ENCODE measurements around the gene GABPA. TPM values are rescaled to one million over a fixed set of nuclear protein-coding genes. Genes with fewer than 3 reads are reported as not detected.

The GABPA gene
- total and polyA plus RNA-seq, 2 of the 13 experiments (the other 11 are each of a cell fraction or from before 2014, with no cell fraction given): 7.4 to 13.2 TPM

DNA sequence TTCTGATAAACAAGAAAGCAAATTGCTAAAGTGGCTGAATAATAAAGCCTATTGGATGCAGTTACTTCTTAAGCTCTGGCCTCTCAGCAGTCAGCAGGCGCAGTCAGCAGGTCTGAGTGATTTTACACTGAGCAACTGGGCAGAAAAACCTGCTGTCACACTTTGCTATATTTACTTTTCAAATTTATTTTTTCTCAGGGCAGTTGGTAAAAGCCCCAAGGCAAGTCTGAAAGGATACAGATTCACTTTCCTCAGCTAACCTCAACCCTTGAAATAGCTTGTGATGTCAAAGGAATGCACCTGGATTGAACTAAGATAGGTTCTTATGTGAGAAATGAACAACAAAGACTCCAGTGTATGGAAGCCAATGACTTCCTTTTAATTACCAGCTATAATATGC, 34.0 kb upstream of the GABPA start:
- Histone ChIP-seq H2AFZ (ENCODE audit: low read length) (no peak overlapping the region), H3K9me3 (ENCODE audit: low read length) (no peaks in the 10 kb centered on the region), H3K4me3 (replicated peaks in 1 of 3; ENCODE audit: insufficient read depth in 1 of 3, low read depth in 2 of 3, low read length in 3 of 3) (no peak overlapping the region), H3K4me2 (ENCODE audit: low read depth, low read length) (no peak overlapping the region), H3K4me1 (ENCODE audit: insufficient read depth, low read length) (no peaks in the 10 kb centered on the region), H3K27ac (ENCODE audit: extremely low read length, insufficient read depth, low read length) (no peak overlapping the region), H3K9ac (ENCODE audit: insufficient read depth, low read depth, low read length) (no peak overlapping the region), H4K20me1 (ENCODE audit: insufficient read depth, low read length) (no peaks in the 10 kb centered on the region), H3K79me2 (ENCODE audit: insufficient read depth, low read length) (no peaks in the 10 kb centered on the region), H3K36me3 (replicated peaks in 1 of 2; ENCODE audit: control insufficient read depth in 1 of 2, insufficient read depth in 2 of 2, low read length in 2 of 2) (no peaks in the 10 kb centered on the region), H3K27me3 (ENCODE audit: control insufficient read depth in 1 of 2, insufficient read depth in 2 of 2, low read length in 2 of 2) (no peaks in the 10 kb centered on the region)
- intact Hi-C loops (cut with micrococcal nuclease; ENCODE audit: unreplicated experiment) (no loop called here), in situ Hi-C loops (cut with HindIII; ENCODE audit: extremely low pct_ligation_motif_present, low pct_unique_long_range_greater_than_20kb) (no loop called here)
- TF ChIP-seq, protein P1, sequence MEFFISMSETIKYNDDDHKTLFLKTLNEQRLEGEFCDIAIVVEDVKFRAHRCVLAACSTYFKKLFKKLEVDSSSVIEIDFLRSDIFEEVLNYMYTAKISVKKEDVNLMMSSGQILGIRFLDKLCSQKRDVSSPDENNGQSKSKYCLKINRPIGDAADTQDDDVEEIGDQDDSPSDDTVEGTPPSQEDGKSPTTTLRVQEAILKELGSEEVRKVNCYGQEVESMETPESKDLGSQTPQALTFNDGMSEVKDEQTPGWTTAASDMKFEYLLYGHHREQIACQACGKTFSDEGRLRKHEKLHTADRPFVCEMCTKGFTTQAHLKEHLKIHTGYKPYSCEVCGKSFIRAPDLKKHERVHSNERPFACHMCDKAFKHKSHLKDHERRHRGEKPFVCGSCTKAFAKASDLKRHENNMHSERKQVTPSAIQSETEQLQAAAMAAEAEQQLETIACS (CRISPR knock-in tag; IDR thresholded peaks at IDR 0.05): no peak
- TF ChIP-seq ZFX (CRISPR knock-in tag; IDR thresholded peaks at IDR 0.05; ENCODE audit: low read depth): no peak
- no peak for TF ChIP-seq RNF2 (conservative IDR thresholded peaks at IDR 0.05; ENCODE audit: low read depth)
- no peak for TF ChIP-seq HCFC1 (IDR thresholded peaks at IDR 0.05; ENCODE audit: low read depth, low read length)
- no peak for TF ChIP-seq KAT7 (CRISPR knock-in tag; IDR thresholded peaks at IDR 0.05; ENCODE audit: borderline replicate concordance)
- TF ChIP-seq ZNF329 (CRISPR knock-in tag; IDR thresholded peaks at IDR 0.05; ENCODE audit: low read depth): no peak
- no peak for TF ChIP-seq ZSCAN22 (CRISPR knock-in tag; IDR thresholded peaks at IDR 0.05)
- TF ChIP-seq ZNF746 (CRISPR knock-in tag; IDR thresholded peaks at IDR 0.05): no peak
- TF ChIP-seq, protein P2, sequence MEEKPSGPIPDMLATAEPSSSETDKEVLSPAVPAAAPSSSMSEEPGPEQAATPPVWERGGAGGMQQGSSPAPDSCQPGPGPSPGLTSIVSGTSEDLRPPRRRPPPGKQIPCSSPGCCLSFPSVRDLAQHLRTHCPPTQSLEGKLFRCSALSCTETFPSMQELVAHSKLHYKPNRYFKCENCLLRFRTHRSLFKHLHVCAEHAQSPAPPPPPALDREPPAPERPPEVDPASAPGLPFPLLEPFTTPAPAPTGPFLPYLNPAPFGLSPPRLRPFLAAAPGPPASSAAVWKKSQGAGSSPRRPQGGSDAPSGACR (CRISPR knock-in tag; IDR thresholded peaks at IDR 0.05): no peak
- no peak for TF ChIP-seq ZNF652 (CRISPR knock-in tag; IDR thresholded peaks at IDR 0.05; ENCODE audit: borderline replicate concordance, low read depth)
- TF ChIP-seq ZNF564 (CRISPR knock-in tag; IDR thresholded peaks at IDR 0.05): no peak
- TF ChIP-seq ZNF263 (CRISPR knock-in tag; IDR thresholded peaks at IDR 0.05): no peak
- TF ChIP-seq, protein P3, sequence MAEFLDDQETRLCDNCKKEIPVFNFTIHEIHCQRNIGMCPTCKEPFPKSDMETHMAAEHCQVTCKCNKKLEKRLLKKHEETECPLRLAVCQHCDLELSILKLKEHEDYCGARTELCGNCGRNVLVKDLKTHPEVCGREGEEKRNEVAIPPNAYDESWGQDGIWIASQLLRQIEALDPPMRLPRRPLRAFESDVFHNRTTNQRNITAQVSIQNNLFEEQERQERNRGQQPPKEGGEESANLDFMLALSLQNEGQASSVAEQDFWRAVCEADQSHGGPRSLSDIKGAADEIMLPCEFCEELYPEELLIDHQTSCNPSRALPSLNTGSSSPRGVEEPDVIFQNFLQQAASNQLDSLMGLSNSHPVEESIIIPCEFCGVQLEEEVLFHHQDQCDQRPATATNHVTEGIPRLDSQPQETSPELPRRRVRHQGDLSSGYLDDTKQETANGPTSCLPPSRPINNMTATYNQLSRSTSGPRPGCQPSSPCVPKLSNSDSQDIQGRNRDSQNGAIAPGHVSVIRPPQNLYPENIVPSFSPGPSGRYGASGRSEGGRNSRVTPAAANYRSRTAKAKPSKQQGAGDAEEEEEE (CRISPR knock-in tag; IDR thresholded peaks at IDR 0.05; ENCODE audit: borderline replicate concordance): no peak
- no peak for TF ChIP-seq TAF1 (CRISPR knock-in tag; IDR thresholded peaks at IDR 0.05)
- no peak for TF ChIP-seq TCF12 (IDR thresholded peaks at IDR 0.05)
- no peak for TF ChIP-seq TCF12 (CRISPR knock-in tag; IDR thresholded peaks at IDR 0.05)
- FAIRE-seq: no peak
- ATAC-seq: no peak
- BruUV-seq (replicated peaks): no TSS peak
- 0% methylated on average over 1 of the region's 1 CpG for WGBS (ENCODE audit: low lambda C conversion rate)
- CTCF ChIA-PET (ENCODE audit: low intra/inter-chr PET ratio, low total read pairs): no interaction called here
- DNase-seq (ENCODE audit: low spot score): no peak
- POLR2A ChIA-PET: no interaction called here
